Activated CD8-positive, alpha-beta memory T cell treated with anti-CD3 and anti-CD28 coated beads for 36 hours (primary cell): ENCODE measurements around the gene LRP2. TPM values are rescaled to one million over a fixed set of nuclear protein-coding genes. Genes with fewer than 3 reads are reported as not detected.

Experiments
- CTCF ChIA-PET: fragments of 350-600 bp; sonication (Branson Sonifier 250); formaldehyde crosslinking; loops from one replicate; lab custom pipeline; 2021; ENCODE audit warnings: antibody characterized with exemption; lab: Charles Lee
- POLR2A ChIA-PET: fragments of 350-600 bp; sonication (Branson Sonifier 250); formaldehyde crosslinking; loops from one replicate; lab custom pipeline; 2021; ENCODE audit warnings: antibody characterized with exemption; lab: Charles Lee
- total RNA-seq, 2 experiments: library from RNA; stranded (reverse); gene quantifications; one replicate each; pipeline ENCODE4 v1.2.3, GENCODE V29; 2021

Gene LRP2
- total RNA-seq, 2 experiments from 2014 or later, result 0.08 to 0.17 TPM

DNA sequence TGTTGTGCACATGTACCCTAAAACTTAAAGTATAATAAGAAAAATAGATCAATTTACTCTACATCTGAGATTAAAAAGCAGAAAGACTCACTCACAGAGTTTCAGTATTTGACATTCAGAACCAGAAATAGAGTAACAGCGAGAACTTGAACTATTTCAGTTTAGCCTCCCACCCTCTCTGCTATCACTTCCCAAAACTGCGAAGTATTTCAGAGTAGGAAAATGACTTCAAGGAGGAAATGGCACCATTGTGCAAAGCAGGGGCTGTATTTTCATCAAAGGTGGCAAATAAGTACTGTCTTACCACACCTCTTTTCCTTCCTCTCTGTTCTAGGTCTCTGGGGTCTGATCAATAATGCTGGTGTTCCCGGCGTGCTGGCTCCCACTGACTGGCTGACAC lies 279.3 kb downstream of the LRP2 start:
- CTCF ChIA-PET, result no interaction called here
- POLR2A ChIA-PET, result no interaction called here

DNA sequence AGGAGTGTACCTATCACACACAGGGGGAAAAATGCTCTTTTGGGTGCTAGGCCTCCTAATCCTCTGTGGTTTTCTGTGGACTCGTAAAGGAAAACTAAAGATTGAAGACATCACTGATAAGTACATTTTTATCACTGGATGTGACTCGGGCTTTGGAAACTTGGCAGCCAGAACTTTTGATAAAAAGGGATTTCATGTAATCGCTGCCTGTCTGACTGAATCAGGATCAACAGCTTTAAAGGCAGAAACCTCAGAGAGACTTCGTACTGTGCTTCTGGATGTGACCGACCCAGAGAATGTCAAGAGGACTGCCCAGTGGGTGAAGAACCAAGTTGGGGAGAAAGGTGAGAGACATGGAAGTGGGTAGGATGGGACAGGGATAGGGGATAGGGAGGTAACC lies 280.8 kb downstream of the LRP2 start:
- ChIA-PET POLR2A (no interaction called here), CTCF (interaction anchor here (0.6 kb wide), 1 partner anchor 46 kb away, joined by 3 read pairs; no protein-coding TSS in a partner anchor)

DNA sequence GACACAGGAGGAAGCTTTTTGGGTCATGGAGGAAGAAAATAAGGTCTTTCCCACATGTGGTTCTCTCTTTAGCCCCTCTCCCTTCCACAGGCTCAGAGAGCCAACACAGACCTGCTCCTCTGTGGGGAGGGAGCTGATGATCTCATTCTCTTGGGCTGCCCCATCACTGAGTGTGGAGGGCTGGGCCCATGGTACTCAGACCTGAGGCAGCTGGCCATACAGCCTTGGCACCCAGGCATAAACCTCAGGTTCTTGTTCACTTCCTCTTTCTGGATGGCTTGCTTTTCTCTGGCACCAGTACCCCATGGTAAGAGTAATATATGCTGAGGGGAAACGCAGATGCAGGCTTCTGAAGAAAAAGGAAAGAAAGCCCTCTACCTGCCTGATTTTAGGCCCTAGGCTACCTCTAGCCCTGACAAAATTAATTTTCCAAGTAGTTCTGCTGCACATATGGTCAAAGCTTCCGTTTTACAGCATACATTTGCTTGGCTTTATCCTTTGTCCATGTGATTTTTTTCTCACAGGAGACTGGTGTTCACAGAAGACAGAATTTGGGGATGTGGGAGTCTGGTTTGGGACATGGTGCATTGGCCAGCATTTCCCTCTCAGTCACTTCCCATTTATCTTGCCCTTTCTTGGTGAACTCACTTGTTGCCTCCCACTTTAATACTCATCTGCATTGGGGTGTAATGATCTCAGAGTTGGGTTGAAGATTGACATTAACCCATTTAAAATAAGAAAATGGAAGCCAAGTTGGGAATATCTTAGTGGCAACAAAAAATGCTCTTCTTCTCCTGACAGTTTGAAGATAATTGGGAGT lies 281.9 kb downstream of the LRP2 start:
- CTCF ChIA-PET, result no interaction called here
- POLR2A ChIA-PET, result no interaction called here

- POLR2A ChIA-PET, result no interaction called here
- CTCF ChIA-PET, result no interaction called here
Measured at GRCh38 chr2:169077674-169078240, 284.6 kb downstream of the LRP2 start.

Other genes with a start within 250 kb of the LRP2 start
- gene BBS5, start 117.0 kb upstream of the LRP2 start, total RNA-seq, result 1 to 10 TPM; 4.9 TPM
- under 1 TPM; 0.15 to 0.25 TPM for gene KLHL41, start 147.2 kb upstream of the LRP2 start, total RNA-seq
- 10 to 100 TPM; 66.1 to 66.8 TPM for gene FASTKD1, start 211.3 kb upstream of the LRP2 start, total RNA-seq
- gene PPIG, start 221.8 kb upstream of the LRP2 start, total RNA-seq, result 10 to 100 TPM; 59.4 to 62.6 TPM